Endodermal cell (in vitro differentiated cells): ENCODE data around the gene ANKRD52. TPM values are rescaled to one million over a fixed set of nuclear protein-coding genes. Genes with fewer than 3 reads are reported as not detected.

Experiments used
- DNase-seq: peaks from one replicate; pipeline ENCODE4 v3.0.0-alpha.2; 2017
- H3K27ac ChIP-seq: 2 replicates; pipeline ENCODE4 v1.5.1; 2013; ENCODE audit warnings: mild to moderate bottlenecking, low read depth, low read length, moderate library complexity
- H3K27me3 ChIP-seq: 2 replicates; pipeline ENCODE4 v1.6.1; 2013; ENCODE audit warnings: mild to moderate bottlenecking, low read length, moderate library complexity; ENCODE audit not compliant: insufficient read depth, control insufficient read depth, poor library complexity, severe bottlenecking
- H3K36me3 ChIP-seq: 2 replicates; pipeline ENCODE4 v1.7.0; 2013; ENCODE audit warnings: mild to moderate bottlenecking, low read length, moderate library complexity; ENCODE audit not compliant: control insufficient read depth, insufficient read depth
- H3K4me1 ChIP-seq: one replicate; pipeline ENCODE4 v1.7.0; 2013; ENCODE audit warnings: low read length; ENCODE audit not compliant: control insufficient read depth, insufficient read depth
- H3K4me3 ChIP-seq: 2 replicates; pipeline ENCODE4 v1.5.1; 2013; ENCODE audit warnings: mild to moderate bottlenecking, low read length, moderate library complexity
- H3K9ac ChIP-seq: 2 replicates; pipeline ENCODE4 v1.6.1; 2013; ENCODE audit warnings: mild to moderate bottlenecking, low read length, moderate library complexity; ENCODE audit not compliant: poor library complexity, severe bottlenecking; ENCODE audit errors: extremely low read depth
- H3K9me3 ChIP-seq: 2 replicates; pipeline ENCODE4 v1.6.1; 2013; ENCODE audit warnings: mild to moderate bottlenecking, low read length, moderate library complexity; ENCODE audit not compliant: control insufficient read depth
- H3K27ac Mint-ChIP-seq: 2 replicates; pipeline ENCODE4 v1.8.0; 2020; ENCODE audit warnings: mixed read lengths
- H3K27me3 Mint-ChIP-seq: 2 replicates; pipeline ENCODE4 v1.8.0; 2021; ENCODE audit warnings: mild to moderate bottlenecking, mixed read lengths; ENCODE audit not compliant: insufficient read depth
- H3K36me3 Mint-ChIP-seq: 2 replicates; pipeline ENCODE4 v1.8.0; 2020; ENCODE audit warnings: low read depth, mixed read lengths
- H3K4me1 Mint-ChIP-seq: 2 replicates; pipeline ENCODE4 v1.8.0; 2020; ENCODE audit warnings: mixed read lengths
- H3K4me3 Mint-ChIP-seq: 2 replicates; pipeline ENCODE4 v1.8.0; 2020; ENCODE audit warnings: mild to moderate bottlenecking, moderate library complexity, mixed read lengths
- H3K9me3 Mint-ChIP-seq: 2 replicates; pipeline ENCODE4 v1.8.0; 2020; ENCODE audit warnings: mild to moderate bottlenecking, mixed read lengths
- CTCF ChIP-seq: fragments of 200-600 bp; sonication (generic); conservative IDR thresholded peaks from 2 replicates; pipeline ENCODE4 v1.5.0; 2021; ENCODE audit warnings: antibody characterized with exemption, mild to moderate bottlenecking
- WGBS, 2 experiments: methylation state at CpG; one replicate each; pipeline versions ENCODE4 v1.1.5 to v1.1.7; 2013; ENCODE audit warnings: missing lambda C conversion rate in 2 of 2, mixed read lengths in 1 of 2; ENCODE audit not compliant: insufficient coverage in 1 of 2, insufficient read length in 1 of 2; 5-methylcytosine and 5-hydroxymethylcytosine counted together
- total RNA-seq, 2 donors: library from RNA; stranded (reverse); fragmentation: NEBNext Ultra II Directional in 1 of 2; extraction: Animal tissue kit (Norgen Biotek cat#: 25700) in 1 of 2; gene quantifications; 2 replicates in 1 of 2; 3 replicates in 1 of 2; pipeline ENCODE4 v1.2.1, GENCODE V29; 2021

ANKRD52 gene
- total RNA-seq, 2 donors from 2014 or later, result 39.3 to 54.9 TPM

GRCh38 chr12:56193025-56193578 is 65.1 kb downstream of the ANKRD52 start:
- DNase-seq, result peak; percentile 92
- no peak overlapping the region for H3K4me3 ChIP-seq
- no peaks in the 10 kb centered on the region for H3K4me1 ChIP-seq
- no peak overlapping the region for H3K4me3 Mint-ChIP-seq
- H3K9me3 ChIP-seq, result no peaks in the 10 kb centered on the region
- H3K9ac ChIP-seq, result no peak overlapping the region
- H3K27ac ChIP-seq, result no peak overlapping the region
- H3K4me1 Mint-ChIP-seq, result peaks cover 4% of the 10 kb centered on the region
- peaks cover 12% of the 10 kb centered on the region for H3K36me3 Mint-ChIP-seq
- no peaks in the 10 kb centered on the region for H3K27me3 ChIP-seq
- peaks cover 6% of the 10 kb centered on the region for H3K36me3 ChIP-seq
- peak; percentile 89 for TF ChIP-seq CTCF
- 20 to 57% methylated on average over 1 of the region's 1 CpG for WGBS, 2 experiments
- no peaks in the 10 kb centered on the region for H3K9me3 Mint-ChIP-seq
- H3K27me3 Mint-ChIP-seq, result no peaks in the 10 kb centered on the region
- H3K27ac Mint-ChIP-seq, result peak overlapping the region; percentile 78

GRCh38 chr12:56192582-56192981 is 65.6 kb downstream of the ANKRD52 start:
- H3K36me3 ChIP-seq, result peaks cover 9% of the 10 kb centered on the region
- H3K9ac ChIP-seq, result no peak overlapping the region
- Mint-ChIP-seq H3K27ac (no peak overlapping the region), H3K9me3 (no peaks in the 10 kb centered on the region), H3K36me3 (peaks cover 12% of the 10 kb centered on the region), H3K27me3 (no peaks in the 10 kb centered on the region), H3K4me1 (peaks cover 9% of the 10 kb centered on the region), H3K4me3 (no peak overlapping the region)
- H3K27ac ChIP-seq, result no peak overlapping the region
- H3K9me3 ChIP-seq, result no peaks in the 10 kb centered on the region
- TF ChIP-seq CTCF, result no peak
- H3K4me1 ChIP-seq, result peaks cover 5% of the 10 kb centered on the region
- H3K27me3 ChIP-seq, result no peaks in the 10 kb centered on the region
- DNase-seq, result no peak
- no peak overlapping the region for H3K4me3 ChIP-seq

- H3K9ac ChIP-seq, result peak overlapping the region; percentile 41
- TF ChIP-seq CTCF, result no peak
- H3K27ac Mint-ChIP-seq, result peak overlapping the region; percentile 98
- WGBS, 2 experiments, result 44 to 51% methylated on average over 7 to 9 of the region's 9 CpGs
- H3K36me3 Mint-ChIP-seq, result peaks cover 28% of the 10 kb centered on the region
- no peak overlapping the region for H3K27ac ChIP-seq
- peaks cover 12% of the 10 kb centered on the region for H3K4me1 Mint-ChIP-seq
- no peaks in the 10 kb centered on the region for H3K9me3 ChIP-seq
- peak overlapping the region; percentile 93 for H3K4me3 ChIP-seq
- DNase-seq, result peak; percentile 72
- H3K27me3 Mint-ChIP-seq, result no peaks in the 10 kb centered on the region
- no peaks in the 10 kb centered on the region for H3K27me3 ChIP-seq
- H3K36me3 ChIP-seq, result peaks cover 26% of the 10 kb centered on the region
- H3K4me1 ChIP-seq, result peaks cover 5% of the 10 kb centered on the region
- H3K4me3 Mint-ChIP-seq, result peak overlapping the region; percentile 97
- H3K9me3 Mint-ChIP-seq, result no peaks in the 10 kb centered on the region
Measured at GRCh38 chr12:56190695-56191155, 67.5 kb downstream of the ANKRD52 start.
